Fibroblast of the aortic adventitia (primary cell): Measurements from ENCODE around the gene USP30. TPM values are rescaled to one million over a fixed set of nuclear protein-coding genes. Genes with fewer than 3 reads are reported as not detected.

ENCODE experiments used
- DNase-seq: peaks from one replicate; pipeline ENCODE4 v3.0.0-alpha.2; 2010; ENCODE audit warnings: low read depth
- H3K4me3 ChIP-seq: 2 replicates; pipeline ENCODE4 v1.5.1; 2011; ENCODE audit warnings: low read depth, mild to moderate bottlenecking, control low read depth, low read length, moderate library complexity
- total RNA-seq: library from RNA; depleted of rRNA; stranded (reverse); fragments of >200 nt; gene quantifications from 2 replicates; pipeline ENCODE4 v1.2.3, GENCODE V29; 2012; ENCODE audit warnings: low replicate concordance
- TF ChIP-seq, protein P1 (sequence below): IDR thresholded peaks from 2 replicates; pipeline ENCODE4 v1.5.1; 2011; ENCODE audit warnings: mild to moderate bottlenecking, low read length, control low read depth, inconsistent platforms; ENCODE audit not compliant: insufficient read depth

The USP30 gene
- total RNA-seq, 1 donor = 11.2 TPM

DNA sequence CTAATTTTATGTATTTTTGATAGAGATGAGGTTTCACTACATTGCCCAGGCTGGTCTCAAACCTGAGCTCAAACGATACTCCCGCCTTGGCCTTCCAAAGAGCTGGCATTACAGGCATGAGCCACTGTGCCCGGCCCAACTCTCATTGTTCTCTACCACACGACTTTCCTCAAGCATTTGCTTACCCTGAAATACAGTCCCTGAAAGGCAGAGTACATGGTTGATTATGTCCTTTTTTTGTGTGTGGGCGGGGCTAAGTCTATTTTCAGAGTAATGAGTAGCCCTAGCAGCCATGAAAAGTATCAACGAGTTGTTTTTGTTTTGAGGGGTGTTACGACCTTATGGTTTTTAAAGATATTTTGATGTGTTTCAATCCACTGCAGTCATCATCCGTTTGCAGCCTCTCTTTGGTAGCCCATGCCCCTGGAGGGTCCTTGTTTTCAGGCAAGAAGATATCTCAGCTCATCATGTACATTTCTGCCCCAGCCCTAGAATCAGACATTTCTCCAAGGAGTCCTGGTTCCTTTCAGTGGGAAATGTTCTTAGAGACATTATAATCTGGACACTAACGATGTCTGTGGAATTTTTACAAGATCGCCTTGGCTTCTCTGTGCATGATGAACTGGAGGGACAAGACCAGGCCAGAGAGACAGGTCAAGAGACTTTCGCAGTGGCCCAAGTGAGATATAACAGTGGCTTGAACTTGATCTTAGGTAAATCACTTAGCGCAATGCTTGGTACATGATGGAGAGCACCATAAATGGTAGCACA lies 72.7 kb downstream of the USP30 start:
- H3K4me3 ChIP-seq = no peak overlapping the region
- TF ChIP-seq, protein P1, sequence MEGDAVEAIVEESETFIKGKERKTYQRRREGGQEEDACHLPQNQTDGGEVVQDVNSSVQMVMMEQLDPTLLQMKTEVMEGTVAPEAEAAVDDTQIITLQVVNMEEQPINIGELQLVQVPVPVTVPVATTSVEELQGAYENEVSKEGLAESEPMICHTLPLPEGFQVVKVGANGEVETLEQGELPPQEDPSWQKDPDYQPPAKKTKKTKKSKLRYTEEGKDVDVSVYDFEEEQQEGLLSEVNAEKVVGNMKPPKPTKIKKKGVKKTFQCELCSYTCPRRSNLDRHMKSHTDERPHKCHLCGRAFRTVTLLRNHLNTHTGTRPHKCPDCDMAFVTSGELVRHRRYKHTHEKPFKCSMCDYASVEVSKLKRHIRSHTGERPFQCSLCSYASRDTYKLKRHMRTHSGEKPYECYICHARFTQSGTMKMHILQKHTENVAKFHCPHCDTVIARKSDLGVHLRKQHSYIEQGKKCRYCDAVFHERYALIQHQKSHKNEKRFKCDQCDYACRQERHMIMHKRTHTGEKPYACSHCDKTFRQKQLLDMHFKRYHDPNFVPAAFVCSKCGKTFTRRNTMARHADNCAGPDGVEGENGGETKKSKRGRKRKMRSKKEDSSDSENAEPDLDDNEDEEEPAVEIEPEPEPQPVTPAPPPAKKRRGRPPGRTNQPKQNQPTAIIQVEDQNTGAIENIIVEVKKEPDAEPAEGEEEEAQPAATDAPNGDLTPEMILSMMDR = no peak
- DNase-seq = no peak

- no peak for DNase-seq
- H3K4me3 ChIP-seq = no peak overlapping the region
- TF ChIP-seq, protein P1 = no peak
These were observed 73.4 kb downstream of the USP30 start for GRCh38 chr12:109125791-109126190.

GRCh38 chr12:109126784-109127183 lies 74.4 kb downstream of the USP30 start:
- DNase-seq = peak; percentile 60
- TF ChIP-seq, protein P1 = no peak
- H3K4me3 ChIP-seq = no peak overlapping the region

DNA sequence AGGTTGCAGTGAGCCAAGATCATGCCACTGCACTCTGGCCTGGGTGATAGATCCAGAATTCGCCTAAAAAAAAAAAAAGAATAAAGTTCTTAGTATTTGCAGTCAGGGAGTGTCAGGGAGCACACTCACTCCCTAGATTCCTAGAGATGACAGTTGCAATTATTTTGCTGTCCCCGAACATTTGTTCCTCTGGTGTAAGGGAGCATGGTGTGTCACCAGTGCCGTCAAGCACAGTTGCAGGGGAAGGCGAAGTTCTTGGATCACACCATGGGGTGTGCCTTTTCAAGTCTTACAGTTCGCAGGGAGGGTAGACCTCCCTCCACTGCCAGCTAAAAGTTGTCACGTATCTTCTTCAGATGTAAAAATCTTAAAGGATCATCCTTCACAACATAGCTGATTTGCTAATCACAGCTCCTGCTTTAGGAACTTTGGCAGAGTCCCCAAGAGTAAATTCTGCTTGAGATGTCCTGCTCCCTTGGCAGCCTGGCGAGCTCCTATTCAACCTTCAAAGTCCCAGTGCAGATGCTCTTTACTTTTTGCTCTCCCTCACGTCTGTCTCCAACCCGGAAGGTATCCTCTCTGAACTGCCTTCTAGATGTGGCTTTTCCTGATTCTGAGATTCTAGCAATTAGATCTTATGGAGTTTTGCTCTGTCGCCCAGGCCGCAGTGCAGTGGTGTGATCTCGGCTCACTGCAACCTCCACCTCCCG lies 75.3 kb downstream of the USP30 start:
- DNase-seq = no peak
- TF ChIP-seq, protein P1 = no peak
- H3K4me3 ChIP-seq = no peak overlapping the region

DNA sequence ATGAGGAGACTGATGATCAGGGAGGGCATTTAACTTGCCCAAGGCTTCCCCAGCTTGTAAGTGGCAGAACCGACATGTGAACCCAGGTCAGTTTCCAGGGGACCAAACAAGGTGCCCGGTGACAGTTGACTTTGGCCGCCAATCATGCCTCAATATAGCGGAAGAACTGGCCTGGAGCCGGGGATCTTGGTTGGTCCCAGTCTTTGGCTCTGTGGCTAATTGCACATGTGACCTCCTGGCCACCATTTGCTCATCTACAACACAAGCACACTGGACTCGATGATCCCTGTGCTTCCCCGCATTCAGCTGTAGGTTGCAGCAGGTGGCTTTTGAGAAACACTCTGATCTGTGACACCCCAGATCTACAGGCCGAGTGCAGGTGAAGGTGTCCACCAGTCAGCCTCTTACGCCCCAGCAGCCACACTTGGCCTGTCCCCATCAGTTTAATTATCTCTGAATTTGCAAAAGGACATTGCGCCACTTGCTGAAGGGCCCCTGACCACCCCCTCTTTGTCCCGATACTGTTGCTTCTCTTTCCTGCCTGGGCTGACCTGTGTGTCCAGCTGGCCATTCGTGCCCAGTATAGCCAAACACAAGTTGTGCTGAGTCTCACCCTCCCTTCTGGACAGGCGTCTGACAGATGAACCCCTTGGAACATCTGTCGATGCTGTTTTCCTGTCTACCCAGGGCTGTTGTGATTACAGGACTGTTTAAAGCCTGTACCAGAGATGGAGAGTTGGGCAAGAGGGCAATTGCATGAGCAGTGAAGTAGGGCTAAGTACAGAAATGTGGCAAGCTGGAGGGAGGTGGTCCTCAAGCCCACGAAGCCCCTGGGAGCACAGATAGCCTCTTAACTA lies 78.1 kb downstream of the USP30 start:
- TF ChIP-seq, protein P1 = no peak
- H3K4me3 ChIP-seq = no peak overlapping the region
- DNase-seq = no peak

- no peak for DNase-seq
- TF ChIP-seq, protein P1 = no peak
- H3K4me3 ChIP-seq = no peak overlapping the region
These were observed 79.0 kb downstream of the USP30 start for GRCh38 chr12:109131154-109132050.
